Left forelimb (tissue), 1 donor: Measurements from ENCODE around the gene PRDM11.
A peak's percentile ranks its signal among the peaks of the same experiment; 100 is the strongest.

Source experiments
- DNase-seq: peaks from one replicate; pipeline ENCODE4 v3.0.0-alpha.2; 2018; ENCODE audit warnings: low spot score

The PRDM11 gene

DNA sequence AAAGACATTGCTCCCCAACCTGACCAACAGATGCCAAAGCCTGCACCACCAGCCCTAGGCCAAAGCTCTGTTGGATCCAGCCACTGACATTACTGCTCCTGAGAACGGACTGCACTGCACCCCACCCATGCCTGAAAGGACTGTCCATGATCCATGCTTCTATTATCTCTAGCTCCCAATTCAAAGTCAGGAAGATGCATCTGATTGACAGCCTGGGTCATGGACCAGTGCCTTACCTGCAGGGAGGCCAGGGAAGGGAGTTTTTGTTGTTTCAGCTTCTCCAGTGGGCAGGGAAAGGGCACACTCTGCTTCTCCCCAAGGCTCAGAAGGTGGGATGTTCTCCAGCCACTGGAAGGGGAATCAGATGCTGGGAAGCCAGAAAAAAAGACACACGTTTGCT is 4.8 kb upstream of the PRDM11 start:
- no peak for DNase-seq

DNA sequence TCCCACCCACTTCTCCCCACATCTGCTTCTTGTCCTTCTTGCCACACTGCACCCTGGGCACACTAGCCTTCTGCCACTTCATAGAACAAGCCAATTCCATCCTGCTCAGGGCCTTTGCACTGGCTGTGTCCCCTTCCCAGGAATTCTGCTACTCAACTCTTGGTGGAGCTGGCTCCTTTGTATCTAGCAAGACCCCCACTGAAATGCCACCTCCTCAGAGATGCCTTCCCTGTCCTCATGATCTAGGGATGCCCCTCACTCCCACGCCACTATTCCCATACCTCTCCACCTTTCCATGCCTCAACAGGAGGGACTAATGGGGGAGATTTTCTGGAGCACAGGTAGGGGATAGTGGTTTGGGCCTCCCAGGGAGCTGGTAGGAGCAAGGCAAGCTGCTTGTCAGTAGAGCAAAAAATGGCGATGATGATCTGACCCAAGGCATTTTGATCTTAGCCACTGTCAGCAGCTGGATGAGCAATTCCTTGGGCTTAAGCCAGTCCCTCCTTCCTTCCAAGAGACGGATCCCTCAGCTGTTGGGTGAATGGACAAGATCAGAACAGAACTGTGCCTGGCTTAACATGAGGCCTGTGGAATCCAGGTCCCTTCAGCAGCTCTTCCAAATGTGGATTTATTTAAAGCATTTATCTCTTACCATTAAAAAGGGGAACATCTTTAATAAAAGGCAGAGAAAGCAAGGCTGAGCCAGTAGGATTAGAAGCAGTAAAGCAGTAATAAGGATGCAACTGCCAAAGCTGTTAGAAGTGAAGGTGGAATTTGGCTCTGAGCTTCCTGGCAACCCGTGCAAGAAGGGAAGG is 4.0 kb upstream of the PRDM11 start:
- peak; percentile 64 for DNase-seq

DNA sequence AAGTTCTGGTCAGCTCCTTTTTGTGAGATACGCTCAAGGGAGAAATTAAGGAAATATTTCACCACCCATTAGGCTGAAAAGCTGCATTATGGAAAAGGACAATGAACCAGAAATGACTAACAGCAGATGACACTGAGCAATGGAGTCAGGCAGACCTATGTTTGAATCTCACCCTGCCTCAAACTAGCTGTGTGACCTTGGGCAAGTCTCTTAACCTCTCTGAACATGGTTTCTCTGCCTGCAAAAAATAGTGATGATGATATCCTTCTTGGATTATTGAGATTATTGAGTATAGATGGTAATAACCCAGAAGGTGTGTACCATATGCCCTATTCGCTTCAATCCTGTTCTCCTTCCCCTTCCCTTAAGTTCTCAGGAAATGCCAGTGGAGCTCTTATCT is 2.9 kb upstream of the PRDM11 start:
- DNase-seq: no peak

DNA sequence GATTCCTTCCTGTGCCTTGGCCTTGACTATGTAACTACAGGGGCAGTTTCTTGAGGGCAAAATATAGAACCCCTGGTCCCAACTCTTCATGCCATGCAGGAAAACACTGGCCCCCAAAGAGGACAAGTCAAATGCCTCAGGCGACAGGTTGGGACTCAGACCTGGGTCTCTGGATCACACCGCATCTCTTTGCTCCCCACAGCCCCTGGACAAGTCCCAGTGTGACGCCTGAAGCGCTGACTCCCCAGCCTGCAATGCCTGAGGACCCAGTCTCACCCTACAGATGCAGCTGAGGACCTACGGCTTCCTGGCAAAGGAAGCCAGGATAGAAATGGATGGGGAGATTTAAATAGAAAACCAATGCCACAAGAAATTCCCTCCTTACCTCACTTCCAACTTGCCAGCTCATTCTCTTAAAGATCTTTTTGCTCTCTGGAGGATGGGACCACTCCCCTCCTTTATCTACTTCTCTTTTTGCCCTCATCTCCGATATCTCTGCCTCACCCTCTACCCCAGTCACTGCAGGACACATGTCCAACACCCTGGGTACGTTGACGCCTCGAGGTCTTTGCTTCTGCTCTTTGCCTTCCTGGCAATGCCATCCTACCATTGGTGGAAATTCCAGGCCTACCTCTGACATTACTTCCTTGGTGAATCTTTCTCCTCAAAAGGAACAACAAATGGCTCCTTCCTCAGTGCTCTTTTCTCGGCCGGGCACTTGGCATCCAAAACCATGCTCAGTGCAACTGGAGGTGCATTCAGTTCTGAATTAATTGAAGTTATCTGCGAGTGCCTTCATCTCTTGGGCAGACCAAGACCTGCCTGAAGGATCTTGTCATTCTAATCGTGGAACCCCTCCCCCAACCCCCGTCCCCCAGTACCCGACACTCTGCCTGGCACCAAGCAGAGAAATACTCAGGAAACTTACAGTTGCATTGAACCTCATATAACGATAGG is 2.0 kb upstream of the PRDM11 start:
- no peak for DNase-seq

DNA sequence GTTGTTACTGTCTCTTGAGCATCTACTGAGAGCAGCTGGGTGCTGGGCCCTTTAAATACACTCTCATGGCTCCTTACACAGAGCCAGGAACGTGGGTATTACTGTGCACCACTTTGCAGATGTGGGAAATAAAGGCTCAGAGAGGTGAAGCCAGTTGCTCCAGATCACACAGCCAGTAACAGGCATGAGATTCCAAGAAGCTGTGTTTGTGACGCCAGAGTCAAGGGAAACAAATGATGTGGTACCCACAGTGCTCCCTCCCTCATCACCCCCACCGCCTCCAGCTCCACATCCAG is 1.4 kb upstream of the PRDM11 start:
- DNase-seq: no peak

DNA sequence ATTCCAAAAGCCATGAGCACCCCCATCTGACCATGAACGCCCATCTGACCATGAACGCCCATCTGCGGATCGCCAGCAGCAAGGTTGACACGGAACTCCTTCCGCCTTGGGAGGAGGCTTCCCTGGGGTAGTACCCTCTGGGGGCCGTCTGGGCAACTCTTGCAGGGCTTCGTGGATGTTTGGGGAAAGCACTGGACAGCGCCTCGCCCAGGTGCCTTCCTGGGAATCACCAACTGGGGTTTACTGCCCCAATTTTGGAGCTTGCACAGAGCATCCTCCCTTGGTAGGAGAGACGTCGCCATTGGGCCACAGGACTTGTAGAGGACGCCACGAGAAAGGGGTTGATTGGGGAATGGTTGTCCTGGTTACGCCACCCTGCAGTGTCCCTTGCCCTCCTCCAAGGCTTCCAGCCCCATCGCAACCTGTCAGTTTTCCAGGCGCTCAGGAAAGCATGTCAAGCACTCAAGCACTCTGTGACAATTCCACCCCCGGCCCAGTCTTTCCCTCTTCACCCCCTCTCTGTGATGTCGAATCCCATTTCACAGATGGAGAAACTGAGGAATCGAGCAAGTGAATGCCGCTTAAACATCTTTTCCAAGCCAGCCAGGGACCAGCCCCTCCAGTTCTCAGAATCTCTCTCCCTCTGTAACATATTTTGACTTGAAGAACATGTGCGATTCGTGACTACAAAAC is 914 bp upstream of the PRDM11 start:
- peak; percentile 62 for DNase-seq

DNA sequence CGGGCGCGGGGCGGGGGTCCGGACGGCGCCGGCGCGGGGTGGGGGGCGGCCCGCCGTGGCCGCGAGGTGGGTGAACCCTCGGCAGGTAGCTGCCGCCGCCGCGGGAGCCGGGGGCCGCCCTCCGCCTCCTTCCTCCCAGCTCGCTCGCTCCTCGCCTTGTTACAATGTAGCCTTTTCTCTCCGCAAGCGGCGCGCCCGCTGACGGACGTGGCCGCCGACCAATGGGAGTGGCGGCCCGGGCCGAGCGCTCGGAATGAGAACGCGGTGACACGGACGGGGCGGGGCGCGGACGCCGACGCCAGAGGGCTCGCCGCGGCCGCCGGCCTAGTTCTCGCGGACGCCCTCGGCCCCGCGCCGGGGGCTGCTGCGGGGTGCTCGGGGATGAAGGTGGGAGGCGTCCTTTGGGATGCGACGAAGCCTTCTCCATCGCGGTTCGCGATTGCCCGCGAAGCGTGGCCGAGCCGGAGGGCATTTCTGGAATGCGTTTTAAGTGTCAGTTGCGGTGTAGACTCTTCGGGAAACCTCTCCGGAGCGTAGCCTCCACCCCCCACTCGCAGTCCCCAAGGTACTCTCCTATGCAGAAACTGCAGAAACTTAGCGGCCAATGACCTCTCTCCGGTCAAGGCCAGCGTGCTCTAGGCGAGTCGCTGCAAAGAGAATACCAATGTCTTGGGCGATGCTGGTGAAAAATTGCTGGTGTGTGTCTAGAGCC is 734 bp downstream of the PRDM11 start:
- peak; percentile 95 for DNase-seq

DNA sequence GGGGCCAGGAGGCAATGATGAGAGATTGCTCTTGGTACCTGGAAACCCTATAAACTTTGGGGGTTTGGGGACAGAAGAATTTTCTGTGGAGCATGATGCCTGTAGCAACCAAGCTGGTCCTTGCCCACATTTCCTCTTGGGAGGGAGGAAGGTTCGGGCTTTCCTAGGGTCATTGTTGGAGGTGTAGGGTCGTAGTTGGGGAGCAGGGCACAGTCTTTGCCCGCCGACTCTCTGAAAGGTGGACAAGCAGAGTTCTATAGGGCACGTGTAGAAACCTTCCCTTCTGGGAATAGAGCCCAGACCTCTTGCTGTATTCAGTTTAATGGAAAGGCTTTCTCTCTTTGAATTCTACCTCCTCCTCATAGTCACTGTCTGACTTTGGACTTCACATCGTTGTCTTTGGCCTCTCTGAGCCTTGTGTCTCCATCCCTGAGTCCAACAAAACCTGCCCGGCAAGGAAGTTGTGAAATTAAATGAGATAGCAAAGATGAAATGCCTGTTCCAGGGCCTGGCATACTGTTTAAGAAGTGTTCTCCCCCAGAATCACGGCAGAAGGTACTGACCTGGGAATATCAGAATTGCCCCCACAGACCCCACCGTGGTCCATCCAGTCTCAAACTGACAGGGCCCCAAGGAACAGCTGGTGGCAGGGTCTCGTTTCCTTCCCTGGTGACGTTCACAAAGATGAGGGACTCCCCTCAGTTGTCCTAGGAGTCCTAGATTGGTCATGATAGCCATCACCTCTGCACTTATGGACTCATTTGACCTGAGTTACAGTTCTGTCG is 1.6 kb downstream of the PRDM11 start:
- no peak for DNase-seq

DNA sequence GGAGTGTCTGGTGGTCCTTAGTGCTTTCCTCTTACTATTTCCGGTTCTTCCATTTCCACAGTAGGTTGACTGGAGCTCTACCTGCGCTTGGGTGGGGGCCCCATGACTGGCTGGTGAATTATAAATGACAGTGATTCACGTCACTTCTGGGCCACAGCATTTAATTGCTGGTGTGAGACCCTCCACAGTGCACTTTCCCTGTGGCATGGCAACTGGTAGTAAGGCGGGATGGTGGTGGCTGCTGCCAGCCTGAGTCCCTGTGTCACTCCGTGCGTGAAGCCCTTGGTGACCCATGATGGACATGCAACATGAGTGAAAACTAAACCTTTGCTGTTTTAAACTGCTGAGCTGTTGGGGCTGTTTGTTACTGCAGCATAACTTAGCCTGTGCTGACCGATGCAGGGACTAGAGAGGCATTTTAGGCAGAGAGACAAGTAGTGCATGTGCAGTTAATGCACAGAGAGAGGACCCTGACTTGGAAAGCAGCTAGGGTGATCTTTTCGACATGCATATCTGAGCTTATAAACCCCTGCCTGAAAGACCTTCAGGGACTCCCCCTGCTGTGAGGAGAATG is 3.1 kb downstream of the PRDM11 start:
- DNase-seq: no peak

DNA sequence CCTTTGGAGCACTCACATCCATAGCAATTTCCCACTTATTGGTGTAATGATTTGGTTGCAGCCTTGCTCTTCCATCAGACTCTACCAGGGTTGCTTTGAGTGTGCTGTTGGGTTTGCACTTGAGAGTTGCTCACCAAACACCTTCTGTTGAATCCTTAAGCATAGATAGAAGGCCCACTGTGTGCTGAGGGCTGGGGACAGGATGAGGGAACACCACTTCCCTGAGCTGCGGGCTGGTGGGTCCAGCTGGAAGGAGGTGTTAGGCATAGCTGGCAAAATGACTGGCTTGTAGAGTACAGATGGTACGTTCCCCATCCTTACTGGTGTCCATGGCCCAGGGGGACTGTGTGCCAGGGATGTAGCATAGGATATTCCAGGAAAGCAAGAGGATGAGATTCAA is 3.9 kb downstream of the PRDM11 start:
- DNase-seq: no peak

DNA sequence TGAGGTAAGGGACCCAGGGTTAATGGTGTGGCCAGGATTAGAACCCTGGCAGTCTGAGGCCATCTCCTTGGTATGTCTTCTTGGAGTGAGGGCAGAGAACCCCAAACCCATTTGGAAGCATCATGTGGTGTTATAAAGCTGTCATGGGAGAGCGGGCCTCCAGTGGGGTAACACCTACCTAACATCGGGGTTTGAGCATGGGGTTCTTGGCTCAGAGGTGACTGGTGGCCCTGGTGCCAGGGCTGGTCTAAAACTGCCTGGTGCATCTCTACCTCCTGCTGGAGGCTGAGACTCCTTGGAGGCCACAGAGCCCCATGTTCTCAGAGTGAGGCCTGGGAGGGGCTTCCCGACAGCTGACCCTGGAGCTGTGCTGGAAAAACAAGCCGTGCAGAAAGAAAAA is 4.5 kb downstream of the PRDM11 start:
- DNase-seq: no peak

DNA sequence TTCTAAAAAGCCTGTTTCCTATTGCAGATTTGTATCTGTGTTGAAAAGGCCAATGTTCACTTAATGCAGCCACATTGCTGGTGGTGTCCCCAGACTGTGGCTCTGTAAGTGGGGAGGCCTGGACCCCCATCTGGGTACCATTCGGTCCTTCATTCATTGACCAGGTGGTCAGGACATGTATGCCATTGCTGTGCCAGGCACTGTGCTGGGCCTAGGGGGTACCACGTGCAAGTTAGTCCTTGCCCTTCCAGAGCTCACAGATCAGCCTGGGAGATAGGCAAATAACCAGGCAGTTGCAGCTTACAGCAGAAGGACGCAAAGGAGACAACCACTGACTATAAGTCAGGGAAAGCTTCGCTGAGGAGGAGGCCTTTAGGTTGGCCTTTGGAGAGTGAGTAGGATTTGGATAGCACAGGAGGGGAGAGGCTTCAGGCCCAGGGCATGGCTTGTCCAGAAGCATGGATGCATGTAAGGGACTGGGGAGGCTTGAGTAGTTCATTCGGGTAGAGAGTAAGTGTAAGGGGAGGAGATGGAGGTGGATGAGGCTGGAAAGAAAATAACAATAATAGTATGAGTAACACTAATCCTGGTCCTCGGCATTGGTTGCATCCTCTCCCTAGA is 5.0 kb downstream of the PRDM11 start:
- no peak for DNase-seq

DNA sequence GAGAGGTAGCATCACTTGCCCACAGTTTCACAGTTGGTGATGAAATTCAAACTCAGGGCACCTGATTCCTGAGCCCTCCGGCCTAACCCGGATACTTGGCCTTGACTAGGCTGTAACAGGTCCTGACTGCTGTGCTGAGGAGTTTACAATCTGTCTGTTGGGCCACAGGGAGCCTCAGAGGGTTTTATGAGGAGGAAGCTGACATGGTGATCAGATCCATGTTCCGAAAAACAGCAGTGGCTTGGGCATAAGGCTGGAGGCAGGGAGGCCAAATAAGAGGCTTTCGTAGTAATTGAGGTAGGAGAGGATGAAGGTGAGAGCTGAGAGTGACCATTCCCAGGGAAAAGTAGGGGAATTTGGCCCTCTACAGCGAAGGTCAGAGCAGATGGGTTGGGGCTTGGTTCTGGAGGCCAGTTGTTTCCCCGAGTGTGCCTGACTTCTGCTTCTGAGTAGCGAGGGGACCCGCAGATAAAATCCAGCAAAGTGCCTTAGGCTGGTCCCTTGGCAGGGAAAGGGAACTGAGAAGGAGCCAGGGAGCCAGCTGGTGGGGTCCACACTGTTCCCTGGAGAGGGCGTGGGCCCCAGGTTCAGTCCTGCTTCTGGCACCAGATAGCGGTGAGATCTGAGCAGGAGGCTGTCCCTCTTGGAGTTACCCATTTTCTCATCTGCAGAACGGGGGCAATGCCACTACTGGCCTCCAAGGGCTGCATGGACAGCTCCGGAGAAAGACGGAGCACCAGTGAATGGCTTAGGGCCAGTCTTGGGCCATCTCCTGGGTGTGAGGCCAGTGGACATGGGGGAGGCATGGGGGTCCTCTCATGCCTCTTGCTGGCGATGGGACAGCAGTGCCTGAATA is 6.5 kb downstream of the PRDM11 start:
- no peak for DNase-seq

DNA sequence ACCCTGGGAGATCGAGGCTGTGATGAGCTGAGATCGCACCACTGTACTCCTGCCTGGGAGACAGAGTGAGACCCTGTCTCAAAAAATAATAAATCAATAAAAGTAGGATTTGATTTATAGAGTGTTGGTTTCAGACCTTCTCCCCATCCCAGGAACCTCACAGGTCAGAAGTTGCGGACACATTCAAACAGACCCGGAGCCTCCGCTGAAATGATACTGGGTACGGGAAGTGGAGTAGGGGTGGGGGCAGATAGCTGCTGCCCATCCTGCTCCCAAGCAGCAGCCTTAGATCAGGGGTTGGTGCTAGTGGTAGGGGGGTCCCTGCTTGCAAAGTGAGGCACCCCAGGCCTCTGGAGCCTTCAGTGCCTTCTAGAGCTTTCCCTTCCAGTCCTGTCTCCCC is 7.8 kb downstream of the PRDM11 start:
- no peak for DNase-seq

DNA sequence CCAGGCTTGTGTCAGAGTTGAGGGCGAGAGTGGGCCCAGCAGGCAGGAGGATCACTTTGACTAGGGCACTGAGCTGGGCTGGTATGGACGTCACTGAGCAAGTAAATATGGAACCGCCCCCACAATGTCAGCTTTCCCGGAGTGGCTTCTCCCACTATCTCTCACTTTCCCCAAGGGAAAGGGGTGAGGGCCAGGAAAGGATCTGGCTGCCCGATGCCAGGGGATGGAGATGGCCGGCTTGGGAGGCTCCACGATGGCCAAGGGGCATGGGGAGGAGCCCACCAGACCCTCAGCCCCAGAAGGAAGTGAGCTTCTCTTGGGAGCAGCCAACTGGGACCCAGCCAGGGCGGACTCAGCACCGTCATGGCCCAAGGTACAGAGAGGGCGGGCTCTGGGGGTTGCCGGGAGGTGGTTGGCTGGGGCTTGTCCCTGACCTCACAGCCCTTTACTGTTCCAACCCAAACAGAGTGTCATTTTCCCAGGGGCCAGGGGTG is 8.7 kb downstream of the PRDM11 start:
- no peak for DNase-seq

DNA sequence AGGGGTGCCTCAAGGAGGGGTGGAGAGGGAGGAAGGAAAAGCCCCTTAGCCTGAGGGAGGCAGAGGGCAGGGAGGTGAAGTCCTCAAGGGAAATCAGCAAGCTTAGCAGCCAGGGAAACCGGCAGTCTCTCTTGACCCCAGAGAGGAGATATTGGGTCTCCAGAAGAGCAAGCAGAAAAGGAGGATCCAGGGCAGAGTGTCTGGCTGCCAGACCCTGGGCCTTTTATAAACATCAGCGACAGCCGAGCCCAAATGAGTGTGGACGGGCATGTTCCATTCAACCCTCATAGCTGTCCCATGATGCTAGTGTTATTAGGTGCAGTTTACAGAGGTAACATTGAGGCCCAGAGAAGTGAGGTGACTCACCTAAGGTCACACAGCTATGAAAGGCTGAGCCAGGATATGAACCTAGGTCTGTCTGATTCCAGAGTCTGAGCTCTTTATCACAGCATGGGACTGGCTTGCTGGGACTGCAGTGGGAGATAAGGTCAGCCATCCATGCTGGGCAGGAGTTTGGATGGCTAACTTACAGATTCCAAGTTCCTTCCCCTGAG is 9.3 kb downstream of the PRDM11 start:
- DNase-seq: no peak

DNA sequence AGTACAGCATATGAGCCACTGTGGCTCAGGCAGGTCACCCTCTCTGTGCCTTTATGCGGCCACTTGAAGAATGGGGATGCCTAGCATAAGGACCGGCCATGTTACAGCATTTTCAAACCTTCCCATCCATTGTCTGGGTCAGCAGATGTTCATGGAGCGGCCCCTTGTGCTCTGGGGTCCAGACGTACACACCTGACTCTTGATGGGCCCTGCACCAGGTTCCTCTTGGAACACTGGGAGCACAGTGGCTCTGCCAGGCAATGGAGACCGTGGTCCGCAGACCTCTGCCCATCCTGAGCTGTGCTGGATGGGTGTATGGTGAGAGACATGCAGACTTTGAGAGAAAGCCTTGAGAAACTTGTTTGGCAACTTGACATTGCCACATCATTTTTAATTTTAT is 9.8 kb downstream of the PRDM11 start:
- DNase-seq: peak; percentile 33

DNA sequence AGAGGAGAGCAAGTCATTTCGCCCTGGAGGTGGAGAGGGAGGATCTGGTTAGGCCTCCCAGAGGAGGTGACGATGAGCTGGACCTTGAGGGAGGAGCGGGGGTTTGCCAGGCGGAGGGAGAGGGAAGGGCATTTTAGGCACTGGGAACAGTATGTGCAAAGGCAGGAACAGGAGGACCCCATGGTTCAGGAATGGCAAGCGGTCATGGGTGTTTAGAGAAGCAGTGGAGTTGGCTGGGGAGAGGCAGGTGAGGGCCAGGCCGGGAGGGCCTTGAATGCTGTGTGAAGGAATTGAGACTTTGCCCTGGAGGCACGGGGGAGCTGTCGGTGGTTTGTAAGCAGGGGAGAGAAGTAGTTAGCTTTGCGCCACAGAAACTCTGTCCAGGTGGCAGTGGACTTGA is 10.3 kb downstream of the PRDM11 start:
- DNase-seq: peak; percentile 49
